OCI-LY3 (cell line): ENCODE data around the gene COL13A1.

ENCODE experiments used
- CTCF ChIP-seq: fragments of 200-600, 300-600 bp; sonication (generic); IDR thresholded peaks from 2 replicates; pipeline ENCODE4 v1.5.1; 2014; ENCODE audit warnings: antibody characterized with exemption, low read length, low read depth
- EZH2phosphoT487 ChIP-seq: fragments of 200-600 bp; shearing (Covaris generic); IDR thresholded peaks from 2 replicates; pipeline ENCODE4 v1.6.1; 2018; ENCODE audit warnings: antibody characterized with exemption, mixed run types, low read depth

DNA sequence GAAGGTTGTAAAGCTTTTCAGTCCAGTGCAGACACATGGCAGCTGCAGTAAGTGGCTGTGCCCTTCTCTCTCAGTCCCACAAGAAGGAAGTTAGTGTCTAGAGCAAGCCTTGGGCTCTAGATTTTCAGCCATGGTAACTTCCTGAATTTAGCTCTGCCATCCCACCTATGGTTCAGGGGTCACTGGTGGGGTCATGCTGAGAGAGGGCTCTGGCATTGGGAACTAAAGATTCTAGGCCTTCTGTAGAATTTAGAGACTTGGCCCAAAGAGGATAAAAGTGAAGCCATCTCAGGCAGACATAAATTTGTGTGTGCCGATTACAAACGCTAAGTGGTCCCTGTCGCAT lies 113.5 kb downstream of the COL13A1 start:
- no peak for TF ChIP-seq CTCF
- TF ChIP-seq EZH2phosphoT487, result no peak
